SIG-M5 treated with dmso at 0.1 percent for 504 hours (cell line): ENCODE data around the gene ADAM19.
A peak's percentile ranks its signal among the peaks of the same experiment; 100 is the strongest.

Experiments
- DNase-seq: peaks from one replicate; lab custom pipeline; 2025; ENCODE audit not compliant: unreplicated experiment; lab: John Stamatoyannopoulos, UW

Gene ADAM19

DNA sequence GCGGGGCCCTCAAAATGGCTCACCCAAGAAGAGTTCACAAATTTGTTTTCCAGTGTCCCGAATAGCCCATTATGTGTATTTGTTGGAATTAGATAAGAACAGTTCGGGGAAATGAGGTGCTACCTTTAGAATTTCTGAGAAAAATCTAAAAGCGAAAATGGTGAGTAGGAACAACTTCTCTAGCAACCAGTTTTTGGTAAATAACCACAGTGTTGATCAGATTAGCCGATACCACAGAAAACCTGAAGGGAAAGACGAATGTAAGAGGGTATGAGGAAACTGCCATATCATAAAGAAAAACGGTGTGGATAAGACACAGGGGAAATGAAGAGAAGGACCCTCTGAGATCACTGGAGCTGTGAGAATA lies 31.0 kb downstream of the ADAM19 start:
- DNase-seq = no peak

DNA sequence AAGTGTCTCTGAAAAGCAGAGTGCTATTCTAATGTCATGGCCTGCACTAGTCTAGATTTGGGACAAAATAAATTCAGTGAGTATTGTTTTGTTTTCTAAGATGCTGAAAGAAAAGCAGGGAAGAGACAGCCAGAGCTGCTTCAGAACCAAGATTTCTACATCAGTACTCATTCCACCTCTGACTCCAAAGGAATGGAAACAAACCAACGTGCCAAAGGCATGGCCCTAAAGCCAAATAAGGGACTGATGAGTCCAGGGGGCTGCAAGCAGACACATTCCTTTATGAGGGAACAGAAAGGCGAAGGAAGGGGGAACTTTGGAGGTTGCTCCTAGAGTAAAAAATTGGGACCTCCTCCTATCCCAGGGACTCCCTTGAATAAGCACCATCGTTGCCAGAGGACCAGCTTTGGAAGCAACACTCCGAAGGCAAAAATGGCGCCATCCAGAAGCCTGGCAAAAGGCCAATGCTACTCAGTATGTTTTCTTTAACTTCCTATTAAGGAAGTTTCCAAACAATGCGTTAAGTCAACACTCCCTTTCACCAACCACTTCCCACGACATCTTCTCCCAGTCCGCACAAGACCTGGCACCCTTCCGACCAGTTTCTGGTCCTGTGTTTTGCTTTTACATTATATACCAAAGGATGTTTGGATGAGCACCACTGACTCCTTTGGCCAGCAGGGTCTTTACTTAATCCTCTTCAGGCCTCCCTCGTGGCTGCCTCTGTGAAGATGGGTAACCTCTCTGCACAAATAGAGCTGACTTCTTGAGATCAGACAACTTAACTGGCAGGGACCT lies 31.6 kb downstream of the ADAM19 start:
- no peak for DNase-seq

DNA sequence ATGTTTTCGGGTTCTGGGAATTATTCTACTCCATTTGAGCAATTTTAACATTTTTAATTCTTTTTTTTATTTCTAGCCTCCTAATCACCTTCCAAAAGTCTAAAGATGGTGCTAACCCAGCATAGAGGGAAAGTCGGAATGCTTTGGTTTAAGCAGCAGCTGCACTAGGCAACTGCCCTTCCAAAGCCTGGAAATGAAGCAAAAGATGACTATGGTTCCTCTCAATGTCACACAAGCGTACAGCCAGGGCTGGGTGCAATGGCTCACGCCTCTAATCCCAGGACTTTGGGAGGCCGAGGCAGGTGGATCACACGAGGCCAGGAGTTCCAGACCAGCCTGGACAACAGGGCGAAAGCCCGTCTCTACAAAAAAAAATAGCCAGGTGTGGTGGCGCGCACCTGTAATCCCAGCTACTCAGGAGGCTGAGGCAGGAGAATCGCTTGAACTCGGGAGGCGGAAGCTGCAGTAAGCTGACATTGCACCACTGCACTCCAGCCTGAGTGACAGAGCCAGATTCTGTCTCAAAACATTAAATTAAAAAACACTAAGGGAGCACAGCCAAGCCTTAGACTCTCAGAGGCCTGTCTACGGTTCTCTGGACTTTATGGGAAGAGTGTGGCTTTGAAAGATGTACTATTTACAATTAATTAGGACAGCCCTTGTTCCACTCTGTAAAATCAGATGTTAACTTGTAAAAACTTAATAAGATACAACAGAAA lies 33.1 kb downstream of the ADAM19 start:
- no peak for DNase-seq

DNA sequence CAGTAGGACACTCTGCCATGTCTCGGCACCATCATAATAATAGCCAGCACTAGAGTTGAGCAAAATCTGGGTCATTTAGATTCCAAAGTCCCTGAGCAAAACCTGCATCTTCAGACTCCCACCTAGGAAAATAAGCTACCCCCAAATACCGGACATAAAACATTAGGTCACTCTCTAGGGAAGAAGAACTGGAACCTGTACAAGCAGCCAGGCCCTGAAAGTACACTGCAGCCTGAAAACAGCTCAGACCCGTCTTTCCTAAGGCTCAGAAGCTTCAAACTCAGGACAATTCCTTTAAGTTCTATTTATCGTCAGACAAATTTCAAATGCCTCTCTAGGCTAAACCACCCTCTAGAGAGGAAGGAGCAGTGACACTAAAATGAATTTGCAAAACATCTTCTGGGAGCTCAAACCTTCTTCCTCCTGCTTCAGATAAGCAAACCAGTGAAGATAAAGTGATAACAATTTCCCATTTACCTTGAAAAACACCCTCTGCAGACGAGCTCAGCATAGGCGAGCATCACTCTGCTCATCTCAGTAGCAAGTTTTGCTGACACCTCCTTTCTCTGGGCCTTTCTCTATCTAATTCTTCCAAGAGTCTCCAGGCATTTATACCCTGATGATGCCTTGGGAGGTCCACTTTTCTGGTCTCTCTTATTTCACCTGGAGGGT lies 34.0 kb downstream of the ADAM19 start:
- no peak for DNase-seq

DNA sequence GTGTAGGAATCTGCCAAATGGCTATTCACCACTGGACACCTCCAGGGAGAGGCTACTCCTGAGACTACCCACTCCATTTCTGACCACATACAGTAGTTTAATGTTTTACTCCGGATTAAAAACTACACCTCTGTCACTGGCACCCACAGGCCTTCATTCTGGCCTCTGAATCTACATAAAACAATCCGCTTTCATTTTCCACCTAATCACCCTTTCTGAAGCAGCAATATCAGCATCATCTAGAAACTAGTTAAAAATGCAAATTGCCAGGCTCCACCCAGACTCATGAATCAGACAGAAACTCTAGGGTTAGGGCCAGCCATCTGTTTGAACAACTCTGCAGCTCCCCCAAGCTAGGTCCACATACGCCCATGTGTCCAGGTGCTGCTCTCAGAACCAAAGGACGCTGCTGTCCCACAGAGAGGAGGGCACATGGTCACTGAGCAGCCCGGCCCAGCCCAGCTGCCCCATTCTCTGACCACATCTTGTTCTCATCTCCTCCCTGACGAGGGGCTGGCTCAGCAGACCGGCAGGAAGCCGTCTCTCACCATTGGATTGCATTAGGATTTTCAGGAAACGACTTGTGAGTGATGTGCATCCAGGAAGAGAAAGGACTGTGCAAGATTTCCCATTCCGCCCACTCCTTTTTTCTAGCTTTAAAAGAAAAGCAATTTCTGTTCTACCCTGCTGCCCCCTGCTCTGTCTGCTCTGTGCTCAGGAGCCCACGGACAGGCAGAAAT lies 34.7 kb downstream of the ADAM19 start:
- no peak for DNase-seq

DNA sequence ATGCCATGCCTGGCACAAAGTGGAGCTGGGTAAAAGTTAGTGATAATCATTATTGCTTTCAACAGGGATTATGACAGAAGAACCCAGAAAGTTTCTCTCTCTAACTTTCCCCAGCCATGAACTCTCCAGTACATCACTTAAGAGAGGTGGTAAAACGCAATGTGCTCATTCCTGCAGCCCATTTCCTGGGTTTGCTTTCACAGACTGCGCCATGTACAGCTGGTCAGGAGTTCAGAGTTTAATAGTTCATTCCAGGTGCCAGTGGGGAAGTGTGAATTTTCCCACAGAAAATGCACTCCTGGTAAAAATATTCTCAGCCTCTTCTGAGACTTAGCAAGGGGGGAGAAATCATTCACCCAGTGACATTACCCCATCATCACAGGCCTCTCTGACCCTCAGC lies 35.5 kb downstream of the ADAM19 start:
- no peak for DNase-seq

DNA sequence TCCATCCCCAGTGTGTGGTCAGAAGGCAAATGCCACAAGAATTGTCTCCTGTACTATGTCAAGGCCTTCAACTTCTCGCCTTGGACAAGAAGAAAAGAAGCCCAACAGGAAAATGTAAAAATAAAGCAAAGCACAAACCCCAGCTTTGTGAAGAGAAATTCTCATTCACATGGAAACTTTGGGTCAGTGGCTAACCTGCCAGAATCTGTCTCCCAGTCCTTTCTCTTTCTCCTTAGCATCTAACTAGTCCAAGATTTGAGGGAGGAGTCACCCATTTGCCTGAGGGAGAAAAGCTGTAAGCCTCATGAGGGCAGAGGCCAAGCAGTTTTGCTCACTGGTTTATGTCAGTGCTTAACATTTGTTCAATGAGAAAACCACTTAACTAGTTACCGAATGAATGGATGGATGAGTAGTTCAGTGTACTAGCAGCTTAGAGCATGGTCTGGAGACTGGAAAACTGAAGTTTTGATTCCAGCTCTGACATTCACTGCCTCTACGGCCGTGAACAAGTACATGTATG lies 36.0 kb downstream of the ADAM19 start:
- DNase-seq = no peak

DNA sequence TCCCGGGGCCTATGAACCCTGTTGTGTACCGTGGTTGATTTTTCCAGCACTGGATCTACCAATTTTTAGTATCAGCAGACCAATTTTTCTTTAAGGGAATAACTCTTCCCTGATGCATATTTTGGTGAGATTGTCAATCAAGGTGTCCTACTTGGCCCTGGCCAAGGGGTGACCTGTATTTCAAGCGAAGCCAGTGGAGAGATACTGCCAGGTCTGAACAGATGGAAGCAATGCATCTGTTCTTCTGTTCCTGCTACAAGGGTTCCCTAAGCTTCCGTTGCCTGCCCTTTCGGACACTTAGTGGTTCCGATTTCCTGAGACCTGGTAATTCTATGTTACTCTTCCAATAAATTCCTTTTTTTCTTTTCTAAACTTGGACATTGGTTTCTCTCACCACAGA lies 37.3 kb downstream of the ADAM19 start:
- DNase-seq = no peak

DNA sequence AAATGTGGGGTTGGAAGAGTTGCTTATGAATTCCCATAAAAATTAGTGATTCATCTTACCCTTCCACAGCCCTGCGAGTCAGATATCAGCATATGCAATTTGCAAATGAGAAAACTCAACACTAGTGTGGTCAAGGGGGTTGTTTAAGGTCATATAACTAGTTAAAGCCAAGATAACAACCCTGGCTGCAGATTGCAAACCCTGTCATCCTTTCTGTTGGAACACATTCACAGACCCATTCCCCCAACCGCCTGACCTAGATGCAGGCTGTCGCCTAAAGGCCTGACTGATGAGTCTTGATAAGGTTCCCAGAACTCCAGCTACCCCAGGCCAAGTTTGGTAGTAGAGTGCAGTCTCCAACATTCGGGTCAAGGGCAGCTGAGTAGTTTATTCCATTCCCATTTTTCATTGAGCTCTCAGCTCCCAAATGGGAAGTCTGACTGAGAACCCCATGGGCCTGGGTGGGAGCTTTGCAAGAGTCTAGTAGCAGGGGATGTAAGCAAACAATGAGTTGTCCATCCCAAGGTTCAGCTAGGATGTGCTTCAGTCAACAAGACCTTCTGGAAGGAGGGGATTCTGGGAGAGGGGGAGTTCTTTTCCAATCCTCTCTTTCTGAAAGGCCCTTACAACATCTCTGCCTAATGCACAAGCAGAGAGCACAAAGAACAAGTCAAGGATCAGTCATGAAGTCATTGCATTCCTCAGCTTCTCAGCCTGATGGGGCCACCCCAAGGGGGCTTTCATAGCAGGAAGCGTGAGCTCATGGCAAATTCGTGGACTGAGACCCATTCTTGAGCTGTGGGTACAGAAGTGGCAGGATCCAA lies 40.3 kb downstream of the ADAM19 start:
- DNase-seq = no peak

DNA sequence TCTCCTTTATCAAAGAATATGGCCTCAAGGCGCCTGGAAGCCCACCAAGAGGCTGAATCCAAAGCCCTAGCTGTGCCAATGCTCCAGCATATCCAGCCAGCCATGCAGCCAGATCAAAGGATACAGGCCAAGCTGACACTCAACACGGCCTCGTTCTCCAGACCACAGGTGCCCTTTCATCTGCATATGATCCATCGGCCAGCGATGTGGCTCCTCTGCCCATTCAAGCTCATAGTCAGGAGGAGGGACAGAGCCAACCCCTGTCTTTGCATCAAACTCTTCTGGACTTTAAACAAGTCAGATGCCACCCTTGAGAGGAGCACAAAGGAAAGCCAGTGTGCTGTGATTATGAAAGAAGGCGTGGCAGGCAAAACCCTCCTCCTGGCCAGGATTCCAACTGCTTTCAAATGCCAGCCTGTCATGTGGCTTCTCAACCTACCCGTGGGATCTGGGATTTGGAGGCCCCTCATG lies 42.5 kb downstream of the ADAM19 start:
- no peak for DNase-seq

DNA sequence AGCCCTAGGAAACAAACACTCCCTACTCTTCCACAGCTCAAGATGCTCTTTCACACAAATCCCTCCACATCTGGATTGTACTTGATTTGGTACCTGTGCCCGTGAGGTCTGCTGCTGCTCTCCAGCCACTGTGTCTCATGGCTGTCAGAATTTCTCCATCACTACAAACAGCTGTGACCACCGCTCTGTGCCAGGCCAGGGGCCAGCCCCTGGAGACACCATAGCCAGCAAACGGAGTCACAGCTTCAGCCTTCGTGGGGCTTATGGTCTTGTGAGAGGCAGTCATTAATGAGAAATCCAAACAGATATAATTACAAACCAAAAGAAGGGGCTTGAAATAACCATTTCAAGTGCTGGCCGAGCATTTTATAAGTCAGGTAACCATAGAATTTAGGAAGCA lies 43.6 kb downstream of the ADAM19 start:
- no peak for DNase-seq

DNA sequence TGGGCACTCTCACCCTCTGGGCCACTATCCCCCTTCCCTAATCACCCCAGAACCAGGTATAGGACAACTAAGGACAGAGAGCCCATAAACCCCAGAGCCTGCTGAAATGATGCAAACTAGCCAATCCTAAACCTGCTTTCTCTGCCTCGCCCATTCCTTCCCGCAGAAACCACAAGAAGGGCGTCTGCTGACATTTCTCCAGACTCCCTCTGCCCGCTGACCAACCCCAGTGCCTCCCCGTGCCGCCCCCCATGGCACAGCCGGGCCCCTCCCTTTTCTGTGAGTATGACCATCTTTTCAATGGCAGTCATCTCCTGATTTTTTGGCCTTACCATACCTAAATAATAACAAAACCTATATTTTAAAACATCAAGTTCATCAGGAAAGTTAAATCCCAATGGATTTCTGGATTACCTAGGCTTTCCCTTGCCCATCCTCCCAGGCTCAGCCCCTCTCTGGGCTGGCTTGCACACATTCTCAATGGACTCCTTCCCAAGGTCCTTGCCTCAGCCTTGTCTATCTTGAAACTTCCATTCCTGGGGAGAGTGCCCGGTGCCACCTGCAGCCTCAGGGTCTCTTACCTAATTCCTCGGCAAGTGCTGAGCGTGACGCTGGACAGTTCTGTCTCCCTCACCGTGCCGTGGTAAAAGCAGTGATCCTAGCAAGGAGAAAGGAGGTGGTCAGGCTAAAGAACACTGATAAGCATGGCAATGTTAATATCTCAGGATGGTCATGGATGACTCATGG lies 45.2 kb downstream of the ADAM19 start:
- DNase-seq = peak; percentile 8

DNA sequence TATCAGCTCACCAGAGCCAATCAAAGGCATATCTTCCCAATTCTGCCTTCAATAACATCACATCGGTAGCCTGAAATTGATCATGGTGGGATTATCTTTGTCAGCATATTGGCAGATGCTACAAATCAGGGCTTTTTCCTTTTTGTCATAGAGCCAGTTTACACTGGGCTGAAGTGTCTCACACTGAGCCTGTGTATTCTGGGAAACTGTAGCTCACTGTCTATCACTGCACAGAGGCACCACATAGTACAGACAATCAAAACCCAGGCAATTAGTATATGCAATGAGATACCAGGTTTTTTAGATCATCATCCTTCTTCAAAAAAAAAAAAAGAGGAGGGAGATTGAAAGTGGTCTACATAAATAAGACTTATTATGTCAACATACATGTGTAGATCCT lies 46.6 kb downstream of the ADAM19 start:
- DNase-seq = no peak

DNA sequence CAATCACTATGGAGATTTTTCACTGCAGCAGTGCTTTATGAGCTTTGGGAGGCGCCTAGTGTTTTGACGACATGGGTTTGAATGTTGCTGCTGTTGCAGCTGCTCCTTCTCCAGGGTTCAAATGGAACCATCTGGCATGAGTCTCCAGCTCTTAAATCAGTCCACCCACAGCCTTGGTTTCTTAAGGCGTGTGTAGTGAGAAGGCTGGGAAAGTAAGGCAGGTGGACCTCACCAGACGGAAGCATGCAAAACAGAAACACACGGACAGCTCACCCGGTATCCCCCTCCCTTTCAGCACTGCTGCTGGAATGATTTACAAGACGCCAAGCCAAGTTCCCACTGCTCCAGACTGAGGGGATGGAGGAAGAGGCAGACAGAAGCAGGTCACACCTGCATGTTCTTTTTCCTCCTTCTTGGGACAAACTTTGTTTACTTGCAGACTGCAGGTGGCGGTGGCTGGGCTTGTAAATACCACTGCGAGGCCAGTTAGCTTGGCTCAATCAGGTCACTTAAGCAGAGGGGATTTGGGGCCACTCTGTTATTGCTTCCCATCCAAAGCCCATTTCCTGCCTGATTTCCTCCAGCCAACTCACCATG lies 47.4 kb downstream of the ADAM19 start:
- no peak for DNase-seq

DNA sequence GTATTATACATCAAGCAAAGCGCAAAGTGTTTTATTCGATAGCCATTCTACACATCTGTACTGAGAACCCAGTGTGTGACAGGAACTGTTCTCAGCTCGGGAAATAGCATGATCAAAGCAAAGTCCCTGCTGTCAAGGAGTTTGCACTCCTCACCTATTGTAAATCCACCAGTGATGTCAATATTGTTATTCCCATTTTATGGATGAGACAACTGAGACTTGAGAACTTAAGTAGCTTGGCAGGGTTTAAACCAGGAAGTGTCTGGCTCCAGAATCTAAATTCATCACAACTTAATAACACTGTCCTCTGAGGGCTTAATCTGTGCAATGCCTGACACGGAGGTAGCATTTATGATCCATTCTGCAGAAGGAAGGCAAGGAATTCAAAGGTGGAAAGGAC lies 50.7 kb downstream of the ADAM19 start:
- no peak for DNase-seq

DNA sequence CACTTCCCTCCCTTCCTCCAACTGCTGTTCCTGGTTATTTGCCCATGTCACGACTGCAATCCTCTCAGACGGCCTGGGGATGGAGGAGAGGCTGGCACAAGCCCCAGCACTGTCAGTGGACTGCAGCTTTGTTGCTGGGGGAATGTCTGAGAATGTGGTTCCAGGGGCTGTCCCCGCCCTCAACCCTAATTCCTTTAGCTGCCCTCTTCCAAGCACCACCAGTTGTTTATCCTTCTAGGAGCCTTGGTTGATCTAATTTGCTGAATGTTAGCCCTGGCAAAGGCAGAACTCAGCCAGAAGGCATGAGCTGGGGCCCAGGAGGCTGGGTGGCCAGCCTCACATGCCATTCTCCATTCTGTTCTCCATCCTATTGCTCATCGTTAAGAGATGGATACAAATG lies 51.6 kb downstream of the ADAM19 start:
- DNase-seq = no peak

DNA sequence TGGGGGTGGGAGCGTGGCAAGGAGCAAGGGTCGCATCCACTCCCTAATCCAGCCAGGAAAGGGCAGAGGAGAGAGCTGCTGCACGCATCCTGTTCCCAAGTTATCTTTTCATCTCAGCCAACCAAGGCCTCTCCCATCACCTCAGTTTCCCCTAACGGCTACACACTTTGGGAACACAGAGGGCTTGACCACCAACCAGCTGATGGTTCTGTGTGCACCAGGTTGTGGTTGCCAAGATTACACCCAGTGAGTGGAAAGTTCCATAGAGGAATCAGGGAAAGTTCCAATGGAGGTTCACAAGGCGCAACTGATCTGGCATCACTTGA lies 53.9 kb downstream of the ADAM19 start:
- no peak for DNase-seq

DNA sequence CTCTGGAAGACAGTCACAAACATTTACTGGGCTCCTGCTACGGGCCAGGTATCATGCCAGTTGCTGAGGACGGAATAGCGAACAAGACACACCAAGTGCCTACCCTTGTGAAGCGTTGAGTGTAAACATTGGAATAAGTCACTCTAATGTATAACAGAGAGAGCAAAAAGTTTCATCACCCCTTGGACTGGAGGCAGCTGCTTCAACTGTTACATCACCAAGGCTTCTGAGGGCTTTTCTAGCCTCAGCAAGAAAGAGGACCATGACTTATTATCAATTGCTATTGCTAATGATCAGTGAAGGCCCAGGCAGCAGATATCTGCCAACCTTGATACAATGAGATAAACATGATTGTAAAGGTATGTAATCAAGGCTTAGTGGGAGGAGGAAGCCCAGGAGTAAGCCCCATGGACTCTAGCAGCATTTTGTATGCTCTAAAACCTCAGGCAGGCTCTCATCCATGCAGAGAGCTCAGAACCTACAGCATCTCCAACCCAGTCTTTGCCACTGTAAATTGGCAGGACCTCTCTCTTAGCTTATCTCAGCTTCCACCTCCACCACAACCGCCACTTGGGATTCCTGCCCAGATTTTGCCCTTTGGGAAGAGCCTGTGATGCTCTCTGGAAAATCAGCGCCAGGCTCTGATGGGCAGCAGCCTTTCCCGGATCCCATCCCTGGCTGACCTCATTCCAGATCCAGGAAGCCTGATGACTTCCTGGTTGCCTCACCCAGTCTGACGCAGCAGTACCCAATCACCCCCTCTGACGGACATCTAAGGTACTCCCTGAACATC lies 54.5 kb downstream of the ADAM19 start:
- DNase-seq = no peak
